Measurements from ENCODE around the gene PLXNA4. TPM values are rescaled to one million over a fixed set of nuclear protein-coding genes. Genes with fewer than 3 reads are reported as not detected.

PLXNA4 gene
- total and polyA plus RNA-seq, 10 donors, result 0.15 to 14.7 (median 8.7) TPM

DNA sequence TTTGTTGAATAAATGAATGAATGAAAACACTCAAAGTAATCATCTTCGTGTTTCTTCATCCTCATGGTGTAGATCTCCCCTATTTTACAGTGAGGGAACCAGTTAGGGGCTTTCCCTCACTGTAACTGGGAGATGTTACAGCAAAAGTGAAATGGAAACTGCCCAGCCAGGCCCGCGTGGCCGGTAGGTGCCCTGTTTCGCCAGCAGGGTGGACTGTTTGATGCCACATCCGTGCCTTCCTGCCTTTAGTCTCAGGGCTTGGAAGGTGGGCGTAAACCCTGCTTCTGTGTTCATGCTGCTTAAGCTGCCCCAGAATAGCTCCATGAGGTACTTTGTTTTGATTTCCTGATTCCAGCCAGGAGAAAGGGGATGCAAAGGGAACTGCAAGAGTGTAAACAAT is 268.8 kb downstream of the PLXNA4 start:
- DNase-seq, result no peak
- no peaks in the 10 kb centered on the region for H3K9me3 ChIP-seq
- H3K27ac ChIP-seq, result no peak overlapping the region
- H3K36me3 ChIP-seq, result no peaks in the 10 kb centered on the region
- no peak overlapping the region for H3K4me3 ChIP-seq
- H3K4me1 ChIP-seq, result no peaks in the 10 kb centered on the region
- peaks cover 0 to 24% (median 0%) of the 10 kb centered on the region in 7 donors for H3K27me3 ChIP-seq (replicated peaks in 1 of 7)
- TF ChIP-seq POLR2AphosphoS5 (IDR thresholded peaks at IDR 0.05) (no peak), POLR2A (IDR thresholded peaks at IDR 0.05) (no peak)
- TF ChIP-seq, protein P1, sequence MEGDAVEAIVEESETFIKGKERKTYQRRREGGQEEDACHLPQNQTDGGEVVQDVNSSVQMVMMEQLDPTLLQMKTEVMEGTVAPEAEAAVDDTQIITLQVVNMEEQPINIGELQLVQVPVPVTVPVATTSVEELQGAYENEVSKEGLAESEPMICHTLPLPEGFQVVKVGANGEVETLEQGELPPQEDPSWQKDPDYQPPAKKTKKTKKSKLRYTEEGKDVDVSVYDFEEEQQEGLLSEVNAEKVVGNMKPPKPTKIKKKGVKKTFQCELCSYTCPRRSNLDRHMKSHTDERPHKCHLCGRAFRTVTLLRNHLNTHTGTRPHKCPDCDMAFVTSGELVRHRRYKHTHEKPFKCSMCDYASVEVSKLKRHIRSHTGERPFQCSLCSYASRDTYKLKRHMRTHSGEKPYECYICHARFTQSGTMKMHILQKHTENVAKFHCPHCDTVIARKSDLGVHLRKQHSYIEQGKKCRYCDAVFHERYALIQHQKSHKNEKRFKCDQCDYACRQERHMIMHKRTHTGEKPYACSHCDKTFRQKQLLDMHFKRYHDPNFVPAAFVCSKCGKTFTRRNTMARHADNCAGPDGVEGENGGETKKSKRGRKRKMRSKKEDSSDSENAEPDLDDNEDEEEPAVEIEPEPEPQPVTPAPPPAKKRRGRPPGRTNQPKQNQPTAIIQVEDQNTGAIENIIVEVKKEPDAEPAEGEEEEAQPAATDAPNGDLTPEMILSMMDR (IDR thresholded peaks at IDR 0.05 in 8 of 11, conservative IDR thresholded peaks at IDR 0.05 in 3 of 11), result no peak
- 62 to 75% (median 63%) methylated on average over 7 of the region's 7 CpGs for WGBS, 5 donors
- intact Hi-C loops (cut with DNase I; ENCODE audit: low total_unique reads), result no loop called here

DNA sequence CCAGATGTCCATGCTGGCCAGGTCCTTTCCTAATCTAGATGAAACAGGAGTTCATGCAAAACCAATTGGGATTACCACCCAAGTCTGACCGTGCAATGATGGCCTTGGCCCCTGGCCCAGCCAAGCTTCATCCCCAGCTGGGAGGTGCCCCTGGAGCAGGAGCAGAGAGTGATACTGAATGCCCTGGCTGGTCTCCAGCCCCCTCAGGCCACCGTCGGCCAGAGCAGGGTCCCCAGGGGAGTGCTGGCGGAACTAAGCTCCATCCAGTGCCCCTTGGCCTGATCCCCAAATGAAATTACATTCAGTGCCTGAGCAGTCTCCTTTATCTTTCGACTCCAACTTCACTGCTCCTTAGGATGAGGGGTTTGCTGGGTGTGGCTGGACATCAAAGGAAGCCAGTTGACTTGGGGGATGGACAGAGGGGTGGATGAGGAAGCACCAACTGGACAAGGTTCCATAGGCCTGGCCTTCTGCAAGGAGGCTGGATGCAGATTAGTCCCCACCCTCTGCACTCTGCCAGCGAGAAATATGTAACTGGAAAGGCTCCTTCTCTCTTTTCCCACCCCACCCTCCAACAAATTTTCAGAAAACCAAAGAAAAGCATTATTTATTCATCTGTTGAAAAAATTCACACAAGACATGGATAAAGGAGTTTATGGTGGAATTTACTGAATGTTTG is 275.5 kb downstream of the PLXNA4 start:
- intact Hi-C loops (cut with DNase I; ENCODE audit: low total_unique reads), result no loop called here
- H3K36me3 ChIP-seq, result no peaks in the 10 kb centered on the region
- H3K4me3 ChIP-seq, result no peak overlapping the region
- H3K27me3 ChIP-seq (replicated peaks in 1 of 7), result no peaks in the 10 kb centered on the region
- H3K4me1 ChIP-seq, result peaks cover 0 to 13% (median 2%) of the 10 kb centered on the region in 6 donors
- no peaks in the 10 kb centered on the region for H3K9me3 ChIP-seq
- WGBS, 5 donors, result 56 to 72% (median 71%) methylated on average over 6 of the region's 6 CpGs
- H3K27ac ChIP-seq, result peak overlapping the region in 1 of 8 donors; percentile 36
- no peak for TF ChIP-seq POLR2AphosphoS5 (IDR thresholded peaks at IDR 0.05)
- no peak for DNase-seq

DNA sequence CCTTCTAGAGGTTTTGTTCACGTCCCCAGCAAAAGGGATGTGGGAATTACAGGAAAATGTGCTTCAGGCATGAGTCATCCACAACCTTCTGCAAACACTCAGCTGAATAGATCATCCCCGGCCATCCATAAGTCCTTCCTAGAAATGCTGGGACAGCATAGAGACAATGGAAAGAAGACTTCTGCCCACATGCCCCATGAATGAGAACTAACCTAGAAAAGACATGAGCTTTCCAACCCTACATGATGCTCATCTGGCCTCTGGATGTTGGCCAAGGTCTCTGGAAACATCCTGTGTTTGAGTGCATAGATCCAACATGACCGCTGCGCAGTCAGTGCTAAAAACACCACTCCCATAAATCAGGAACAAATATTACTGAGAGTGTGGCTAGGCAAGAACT is 277.5 kb downstream of the PLXNA4 start:
- H3K27me3 ChIP-seq (replicated peaks in 1 of 7), result no peaks in the 10 kb centered on the region
- H3K27ac ChIP-seq, result peak overlapping the region in 7 of 8 donors; percentile 29 to 81 (median 63)
- TF ChIP-seq, protein P1 (IDR thresholded peaks at IDR 0.05 in 8 of 11, conservative IDR thresholded peaks at IDR 0.05 in 3 of 11), result no peak
- TF ChIP-seq POLR2A (IDR thresholded peaks at IDR 0.05) (no peak), POLR2AphosphoS5 (IDR thresholded peaks at IDR 0.05) (peak in 1 of 3 donors; percentile 73)
- WGBS, 5 donors, result 37 to 57% (median 55%) methylated on average over 4 of the region's 4 CpGs
- H3K4me3 ChIP-seq, result no peak overlapping the region
- intact Hi-C loops (cut with DNase I; ENCODE audit: low total_unique reads), result no loop called here
- H3K4me1 ChIP-seq, result peaks cover 0 to 13% (median 2%) of the 10 kb centered on the region in 6 donors
- H3K9me3 ChIP-seq, result no peaks in the 10 kb centered on the region
- H3K36me3 ChIP-seq, result no peaks in the 10 kb centered on the region
- no peak for DNase-seq

DNA sequence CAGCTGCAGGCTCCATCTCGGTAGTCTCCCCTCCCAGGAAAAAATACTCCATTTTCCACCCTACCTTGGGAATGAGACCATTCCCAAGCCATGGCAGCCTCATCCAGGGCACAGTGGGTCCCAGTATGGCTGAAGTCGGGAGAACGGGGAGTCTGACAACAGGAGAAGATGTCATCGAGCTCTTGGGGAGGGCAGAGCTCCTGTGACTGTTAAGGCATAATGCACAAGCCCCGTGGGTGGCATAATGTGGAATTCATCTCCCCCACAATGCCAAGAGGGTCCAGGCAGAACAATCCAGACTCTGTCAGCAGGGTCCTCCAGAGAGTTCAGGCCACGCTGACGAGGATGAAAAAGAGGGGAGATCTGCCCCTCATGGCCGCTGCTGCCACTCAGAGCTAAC is 279.4 kb downstream of the PLXNA4 start:
- WGBS, 5 donors, result 81 to 90% (median 85%) methylated on average over 8 of the region's 8 CpGs
- DNase-seq, result no peak
- no peaks in the 10 kb centered on the region for H3K27me3 ChIP-seq (replicated peaks in 1 of 7)
- H3K27ac ChIP-seq, result no peak overlapping the region
- H3K4me1 ChIP-seq, result peaks cover 0 to 23% (median 5%) of the 10 kb centered on the region in 6 donors
- TF ChIP-seq POLR2A (IDR thresholded peaks at IDR 0.05), result no peak
- TF ChIP-seq, protein P1 (IDR thresholded peaks at IDR 0.05 in 8 of 11, conservative IDR thresholded peaks at IDR 0.05 in 3 of 11), result no peak
- TF ChIP-seq POLR2AphosphoS5 (IDR thresholded peaks at IDR 0.05), result no peak
- no peaks in the 10 kb centered on the region for H3K36me3 ChIP-seq
- intact Hi-C loops (cut with DNase I; ENCODE audit: low total_unique reads), result no loop called here
- no peak overlapping the region for H3K4me3 ChIP-seq
- H3K9me3 ChIP-seq, result no peaks in the 10 kb centered on the region
